ENCODE results near the gene EVI5L.

EVI5L gene

DNA sequence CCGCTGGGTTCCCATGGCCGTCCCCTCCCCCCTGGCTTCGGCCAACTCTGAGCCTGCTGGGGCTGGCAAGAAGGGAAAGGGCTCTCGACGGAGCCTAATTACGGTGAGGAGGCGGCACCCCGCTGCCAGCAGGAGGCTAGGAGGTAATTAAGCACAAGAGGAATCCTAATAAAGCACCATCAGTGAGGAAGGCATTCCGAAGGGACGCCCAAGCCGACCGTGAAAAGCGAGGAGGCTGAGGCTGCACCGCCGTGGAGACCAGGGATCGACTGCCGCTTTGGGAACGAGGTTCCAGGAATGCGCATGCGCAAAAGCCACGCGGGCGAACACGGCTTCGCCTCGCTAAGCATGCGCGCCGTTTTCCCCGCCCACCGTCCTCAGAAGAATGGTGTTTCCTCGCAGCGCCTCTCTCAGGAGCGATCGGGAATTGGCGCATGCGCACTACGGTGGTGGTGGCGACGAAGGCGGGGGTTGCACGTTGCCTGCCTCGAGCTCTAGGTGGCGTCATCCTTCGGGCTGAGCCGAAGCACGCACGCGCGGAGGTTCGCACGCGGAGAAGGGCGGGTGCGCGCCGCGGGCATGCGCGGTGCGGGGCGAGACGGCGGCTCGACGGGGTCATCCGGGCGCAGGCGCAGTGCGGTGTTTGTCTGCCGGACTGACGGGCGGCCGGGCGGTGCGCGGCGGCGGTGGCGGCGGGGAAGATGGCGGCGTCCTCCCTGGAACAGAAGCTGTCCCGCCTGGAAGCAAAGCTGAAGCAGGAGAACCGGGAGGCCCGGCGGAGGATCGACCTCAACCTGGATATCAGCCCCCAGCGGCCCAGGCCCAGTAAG lies 73.4 kb downstream of the EVI5L start, which contains the start of gene MAP2K7:
TSS of gene MAP2K7 (plus strand) at position 634 of the 830 bp plus-strand sequence. CDS start at position 702, 68 bp downstream.
- peak; percentile 98 for DNase-seq

DNA sequence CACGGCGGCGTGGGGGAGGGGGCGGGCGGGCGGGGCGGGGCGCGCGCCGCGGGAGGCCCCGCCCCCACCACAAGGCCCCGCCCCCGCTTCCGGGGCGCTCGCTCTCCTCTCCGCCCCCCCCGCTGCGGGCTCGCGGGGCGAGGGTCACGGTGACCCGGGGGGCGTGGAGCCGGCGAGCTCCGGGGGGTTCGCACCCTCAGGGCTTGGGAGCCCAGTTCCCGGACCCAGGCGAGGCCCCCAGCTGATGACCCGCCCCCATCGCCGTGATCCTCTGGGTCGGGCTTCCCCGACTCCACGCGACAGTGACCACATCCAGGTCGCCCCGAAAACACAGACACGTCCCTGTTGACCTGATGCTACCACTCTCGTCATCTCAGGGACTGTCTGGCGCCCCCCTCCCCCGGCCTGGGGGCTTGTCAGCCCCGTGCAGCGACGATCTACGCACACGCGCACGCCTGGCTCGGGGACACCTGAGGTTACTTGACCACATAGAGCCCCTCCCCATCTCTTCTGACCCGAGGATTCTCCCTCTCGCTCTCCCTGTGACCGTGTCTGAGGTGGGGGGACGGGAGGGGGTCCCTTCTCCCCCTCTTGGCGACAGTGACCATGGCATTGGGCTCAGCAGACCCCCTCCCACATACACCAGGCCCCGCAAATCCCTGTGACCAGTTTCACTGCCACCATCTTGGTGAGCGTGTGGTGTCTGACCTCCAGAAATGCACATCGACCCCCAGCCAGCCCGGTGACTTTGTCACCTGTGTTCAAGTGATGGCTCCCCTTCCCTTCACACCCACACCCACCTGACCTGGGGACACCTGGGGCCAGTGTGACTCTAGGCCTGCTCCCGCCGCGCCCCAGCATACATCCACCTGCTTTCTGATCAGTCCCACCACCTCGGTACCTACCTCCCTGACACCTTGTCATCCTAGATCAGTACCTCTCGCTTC lies 74.3 kb downstream of the EVI5L start:
- peak; percentile 28 for DNase-seq

- DNase-seq = no peak
These were observed 75.2 kb downstream of the EVI5L start for GRCh38 chr19:7905268-7905667.

DNA sequence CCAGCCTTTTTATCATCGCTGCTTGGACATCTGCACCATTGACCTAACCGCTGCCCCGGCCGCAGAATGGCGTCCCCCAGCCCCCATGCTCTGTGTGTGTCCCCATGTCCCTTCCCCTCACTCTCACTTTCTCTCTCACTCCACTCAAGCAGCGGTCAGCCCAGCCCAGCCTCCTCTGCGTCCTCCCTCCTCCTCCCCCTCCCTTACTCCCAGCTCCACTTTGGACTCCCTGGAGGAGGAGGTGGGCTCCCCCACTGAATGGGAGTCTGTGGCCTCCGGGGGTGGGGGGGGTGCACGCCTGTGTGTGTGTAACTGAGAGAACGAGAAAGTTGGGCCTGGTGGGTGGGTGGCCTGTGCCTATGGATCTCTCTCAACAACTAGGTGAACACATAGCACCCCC lies 75.8 kb downstream of the EVI5L start:
- DNase-seq = no peak

GRCh38 chr19:7907122-7907521 lies 77.1 kb downstream of the EVI5L start:
- no peak for DNase-seq

DNA sequence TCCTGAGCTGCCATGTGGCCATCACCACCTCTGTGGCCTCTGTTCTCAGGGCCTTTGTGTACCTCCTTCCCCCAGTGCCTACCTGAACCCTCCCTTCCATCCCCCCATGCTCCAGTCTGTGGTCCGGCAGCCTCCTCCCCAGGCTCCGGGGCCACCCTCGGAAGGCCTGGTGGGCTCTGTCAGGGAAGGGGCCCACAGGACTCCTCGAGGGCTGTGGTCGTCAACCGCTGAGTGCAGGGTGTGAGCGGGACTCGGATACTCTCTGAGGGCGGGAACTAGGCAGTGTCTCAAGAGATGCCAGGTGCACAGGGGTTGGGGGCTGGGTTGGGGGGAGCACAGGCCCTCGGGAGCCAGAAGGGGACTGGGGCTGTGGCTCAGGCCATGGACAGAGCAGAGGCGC lies 77.5 kb downstream of the EVI5L start:
- no peak for DNase-seq

DNA sequence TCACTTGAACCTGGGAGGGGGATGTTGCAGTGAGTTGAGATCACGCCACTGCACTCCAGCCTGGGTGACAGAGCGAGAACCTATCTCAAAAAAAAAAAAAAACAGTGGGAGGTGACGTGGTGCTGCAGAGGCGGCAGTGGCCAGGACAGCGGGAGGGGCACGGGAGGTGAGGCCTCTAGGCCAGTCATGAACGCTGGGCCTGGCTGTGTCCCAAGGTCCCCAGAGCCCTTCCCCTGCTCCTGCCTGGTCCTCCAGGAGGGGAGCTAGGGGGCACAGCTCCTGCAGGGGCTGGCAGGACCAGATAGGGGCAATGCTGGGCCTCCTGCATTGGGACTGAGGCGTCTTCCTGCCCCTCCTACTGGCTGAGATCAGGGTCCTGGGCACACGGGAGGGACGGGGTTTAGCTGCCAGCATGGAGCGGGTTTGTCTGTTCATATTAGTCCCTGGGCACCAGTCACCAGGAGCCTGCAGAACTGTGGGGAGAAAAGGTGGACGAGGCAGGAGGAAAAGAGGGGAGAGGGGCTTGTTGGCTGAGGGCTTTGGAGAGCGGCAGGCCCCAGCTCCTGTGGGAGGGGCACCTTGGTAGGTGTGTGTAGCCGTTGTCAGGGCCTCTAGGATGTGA lies 78.2 kb downstream of the EVI5L start:
- DNase-seq = no peak

DNA sequence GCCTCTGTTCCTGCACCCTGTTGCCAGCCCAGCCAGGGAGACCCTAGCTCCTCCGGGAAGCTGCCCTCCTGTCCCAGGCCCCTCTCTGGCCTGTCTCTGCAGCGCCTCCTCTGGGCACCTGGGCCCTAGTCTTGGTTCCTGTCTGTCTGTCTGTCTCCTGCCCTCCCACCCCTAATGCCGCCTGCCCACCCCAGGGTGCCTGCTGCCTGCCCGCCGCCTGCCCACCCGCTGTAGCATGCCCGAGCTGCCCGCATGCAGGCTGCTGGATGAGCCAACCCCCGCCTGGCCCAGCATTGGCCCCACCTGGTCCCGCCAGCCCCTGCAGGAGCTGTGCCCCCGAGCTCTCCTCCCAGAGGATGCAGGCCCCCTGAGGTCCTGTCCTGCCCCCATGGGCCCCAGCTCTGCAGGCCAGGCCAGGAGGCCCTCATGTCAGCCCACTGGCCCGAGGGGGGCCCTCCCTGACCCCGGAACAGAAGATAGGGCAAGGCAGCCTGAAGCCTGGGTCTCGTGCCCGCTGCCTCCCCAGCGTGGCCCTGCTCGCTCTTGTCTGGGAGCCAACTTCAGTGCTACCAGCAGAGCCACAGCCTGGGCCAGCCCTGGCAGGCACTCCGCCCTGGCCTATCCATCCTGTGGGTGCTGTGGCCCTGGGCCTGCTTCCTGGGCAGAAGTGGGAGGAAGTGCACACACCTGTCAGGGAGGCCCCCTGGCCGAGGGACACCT lies 78.9 kb downstream of the EVI5L start:
- no peak for DNase-seq

DNA sequence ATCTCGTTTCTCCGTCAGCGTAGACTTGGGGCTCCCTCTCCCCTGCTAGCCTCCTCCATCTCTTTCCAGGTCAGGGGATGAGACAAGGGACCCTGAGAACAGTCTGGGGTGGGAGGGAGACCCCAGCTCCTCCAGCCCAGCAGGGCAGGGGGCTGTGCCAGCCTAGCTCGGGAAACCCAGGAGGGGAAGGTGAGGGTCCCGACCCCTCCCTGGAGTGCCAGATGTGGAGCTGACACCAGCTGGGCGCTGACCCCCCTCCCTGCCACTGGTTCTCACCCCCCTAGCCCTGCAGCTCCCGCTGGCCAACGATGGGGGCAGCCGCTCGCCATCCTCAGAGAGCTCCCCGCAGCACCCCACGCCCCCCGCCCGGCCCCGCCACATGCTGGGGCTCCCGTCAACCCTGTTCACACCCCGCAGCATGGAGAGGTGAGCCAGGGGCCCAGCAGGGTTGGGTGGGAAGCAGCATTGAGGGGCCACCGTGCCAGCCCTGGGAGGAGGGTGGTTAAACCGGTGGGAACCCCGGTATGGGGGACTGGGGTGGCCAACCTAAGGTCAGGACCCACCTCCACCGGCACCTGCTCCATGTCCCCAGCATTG lies 79.6 kb downstream of the EVI5L start:
- no peak for DNase-seq

DNA sequence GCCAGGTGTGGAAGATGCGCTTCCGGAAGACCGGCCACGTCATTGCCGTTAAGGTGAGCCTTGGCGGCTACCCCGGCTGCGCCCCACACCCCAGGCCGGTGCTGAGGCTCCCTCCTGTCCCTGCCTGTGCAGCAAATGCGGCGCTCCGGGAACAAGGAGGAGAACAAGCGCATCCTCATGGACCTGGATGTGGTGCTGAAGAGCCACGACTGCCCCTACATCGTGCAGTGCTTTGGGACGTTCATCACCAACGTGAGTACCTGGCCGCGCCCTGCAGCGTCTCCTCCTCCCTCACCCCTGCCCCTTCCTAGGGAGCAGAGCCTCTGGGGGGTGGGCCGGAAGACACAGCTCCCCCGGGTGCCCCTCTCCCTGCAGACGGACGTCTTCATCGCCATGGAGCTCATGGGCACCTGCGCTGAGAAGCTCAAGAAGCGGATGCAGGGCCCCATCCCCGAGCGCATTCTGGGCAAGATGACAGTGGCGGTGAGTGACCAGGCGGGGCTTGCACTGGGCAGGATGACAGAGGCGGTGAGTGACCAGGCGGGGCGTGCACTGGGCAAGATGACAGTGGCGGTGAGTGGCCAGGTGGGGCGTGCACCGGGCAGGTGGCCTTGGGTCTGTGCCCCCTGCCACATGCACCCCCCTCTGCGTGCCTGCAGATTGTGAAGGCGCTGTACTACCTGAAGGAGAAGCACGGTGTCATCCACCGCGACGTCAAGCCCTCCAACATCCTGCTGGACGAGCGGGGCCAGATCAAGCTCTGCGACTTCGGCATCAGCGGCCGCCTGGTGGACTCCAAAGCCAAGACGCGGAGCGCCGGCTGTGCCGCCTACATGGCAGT lies 80.5 kb downstream of the EVI5L start:
- DNase-seq = no peak

GRCh38 chr19:7911508-7912143 lies 81.6 kb downstream of the EVI5L start:
- DNase-seq = no peak

- DNase-seq = no peak
These were observed 82.2 kb downstream of the EVI5L start for GRCh38 chr19:7912144-7912696.

- DNase-seq = no peak
These were observed 82.9 kb downstream of the EVI5L start for GRCh38 chr19:7912697-7913564.

DNA sequence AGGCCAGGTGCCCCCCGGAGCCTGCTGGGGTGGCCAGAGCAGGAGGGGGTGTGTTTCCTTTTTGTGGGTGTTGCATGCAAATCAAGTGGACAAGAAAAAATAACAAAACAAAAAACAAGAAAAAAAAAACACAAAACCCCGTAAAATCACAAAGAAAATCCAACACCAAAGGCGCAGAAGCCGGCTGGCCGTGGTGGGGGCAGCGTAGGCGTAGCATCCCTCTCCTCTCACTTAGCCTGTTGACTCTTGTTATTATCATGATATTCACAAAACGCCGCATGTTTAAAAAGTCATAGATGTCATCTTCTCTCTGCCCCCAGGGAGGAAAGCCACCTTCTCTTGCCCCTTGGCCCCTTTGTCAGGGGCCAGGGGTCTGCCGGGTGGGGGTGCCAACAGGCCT lies 83.6 kb downstream of the EVI5L start:
- DNase-seq = no peak

DNA sequence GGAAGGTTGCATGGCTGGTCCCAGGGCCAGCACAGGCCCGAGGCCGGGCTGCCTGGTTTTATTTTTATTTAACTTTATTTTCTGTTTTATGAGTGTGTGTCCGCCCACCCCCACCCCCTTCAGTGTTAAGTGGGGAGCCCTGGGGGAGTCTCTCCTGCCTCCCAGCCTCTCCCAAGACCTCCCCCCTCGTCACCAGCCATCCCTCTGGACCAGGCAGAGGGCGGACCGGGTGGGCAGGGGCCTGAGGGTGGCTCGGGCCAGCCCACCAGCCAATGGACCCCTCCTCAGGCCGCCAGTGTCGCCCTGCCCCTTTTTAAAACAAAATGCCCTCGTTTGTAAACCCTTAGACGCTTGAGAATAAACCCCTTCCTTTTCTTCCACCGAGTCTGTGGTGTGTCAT lies 84.1 kb downstream of the EVI5L start:
- no peak for DNase-seq

Data from fibroblast of skin of right biceps (primary cell).